Measurements from ENCODE around the gene TGIF1. TPM values are rescaled to one million over a fixed set of nuclear protein-coding genes. Genes with fewer than 3 reads are reported as not detected.

The TGIF1 gene
- total RNA-seq, 2 experiments from 2014 or later, result 54.6 to 55.4 TPM

DNA sequence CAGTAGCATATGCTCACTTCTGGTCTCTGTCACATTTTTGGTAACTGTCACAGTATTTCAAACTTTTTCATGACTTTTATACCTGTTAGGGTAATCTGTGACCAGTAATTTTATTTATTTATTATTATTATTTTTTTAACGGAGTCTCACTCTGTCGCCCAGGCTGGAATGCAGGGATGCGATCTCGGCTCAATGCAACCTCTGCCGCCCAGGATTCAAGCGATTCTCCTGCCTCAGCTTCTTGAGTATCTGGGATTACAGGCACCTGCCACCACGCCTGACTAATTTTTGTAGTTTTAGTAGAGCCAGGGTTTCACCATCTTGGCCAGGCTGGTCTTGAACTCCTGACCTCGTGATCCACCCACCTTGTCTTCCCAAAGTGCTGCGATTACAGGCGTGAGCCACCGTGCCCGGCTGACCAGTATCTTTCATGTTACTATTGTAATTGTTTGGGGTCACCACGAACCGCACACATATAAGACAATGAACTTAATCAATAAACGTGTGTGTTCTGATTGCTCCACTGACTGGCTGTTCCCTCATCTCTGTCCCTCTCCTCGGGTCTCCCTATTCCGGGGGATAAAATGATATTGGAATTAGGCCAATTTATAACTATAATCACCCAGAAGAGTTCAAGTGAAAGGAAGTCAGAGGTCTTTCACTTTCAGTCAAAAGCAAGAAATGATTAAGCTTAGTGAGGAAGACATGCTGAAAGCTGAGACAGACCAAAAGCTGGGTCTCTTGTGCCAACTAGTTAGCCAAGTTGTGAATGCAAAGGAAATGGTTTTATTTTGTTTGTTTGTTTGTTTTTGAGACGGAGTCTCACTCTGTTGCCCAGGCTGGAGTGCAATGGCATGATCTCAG lies 22.9 kb downstream of the TGIF1 start:
- H3K4me1 Mint-ChIP-seq (ENCODE audit: low read depth), result peaks cover 4% of the 10 kb centered on the region
- H3K9me3 Mint-ChIP-seq, result no peaks in the 10 kb centered on the region
- H3K4me3 Mint-ChIP-seq, result no peak overlapping the region
- no peak for ATAC-seq (ENCODE audit: poor library complexity)
- no peaks in the 10 kb centered on the region for H3K9me3 ChIP-seq (ENCODE audit: control insufficient read depth in 1 of 2, insufficient read depth in 1 of 2, low read length in 2 of 2)
- no peak overlapping the region for H3K27ac ChIP-seq (ENCODE audit: low read depth in 1 of 2, low read length in 2 of 2)
- H3K27me3 ChIP-seq (ENCODE audit: control insufficient read depth in 1 of 2, insufficient read depth in 2 of 2, low read length in 2 of 2), result no peaks in the 10 kb centered on the region
- intact Hi-C loops (cut with DNase I, micrococcal nuclease), result no loop called here
- H3K36me3 Mint-ChIP-seq (ENCODE audit: low read depth), result no peaks in the 10 kb centered on the region
- H3K27me3 Mint-ChIP-seq, result no peaks in the 10 kb centered on the region
- ChIA-PET CTCF (no interaction called here), POLR2A (interaction anchor here (1.0 to 1.4 kb wide), 2 partner anchors 22 to 121 kb away, joined by 4 to 5 read pairs; no protein-coding TSS in a partner anchor)
- TF ChIP-seq CTCF (IDR thresholded peaks at IDR 0.05), result no peak
- no peak overlapping the region for H3K4me3 ChIP-seq (ENCODE audit: low read length)
- peak in 1 of 14 experiments; percentile 27 for DNase-seq
- no peaks in the 10 kb centered on the region for H3K36me3 ChIP-seq (ENCODE audit: insufficient read depth, low read length)
- no peaks in the 10 kb centered on the region for H3K4me1 ChIP-seq (ENCODE audit: insufficient read depth, low read length)
- no peak overlapping the region for H3K27ac Mint-ChIP-seq

DNA sequence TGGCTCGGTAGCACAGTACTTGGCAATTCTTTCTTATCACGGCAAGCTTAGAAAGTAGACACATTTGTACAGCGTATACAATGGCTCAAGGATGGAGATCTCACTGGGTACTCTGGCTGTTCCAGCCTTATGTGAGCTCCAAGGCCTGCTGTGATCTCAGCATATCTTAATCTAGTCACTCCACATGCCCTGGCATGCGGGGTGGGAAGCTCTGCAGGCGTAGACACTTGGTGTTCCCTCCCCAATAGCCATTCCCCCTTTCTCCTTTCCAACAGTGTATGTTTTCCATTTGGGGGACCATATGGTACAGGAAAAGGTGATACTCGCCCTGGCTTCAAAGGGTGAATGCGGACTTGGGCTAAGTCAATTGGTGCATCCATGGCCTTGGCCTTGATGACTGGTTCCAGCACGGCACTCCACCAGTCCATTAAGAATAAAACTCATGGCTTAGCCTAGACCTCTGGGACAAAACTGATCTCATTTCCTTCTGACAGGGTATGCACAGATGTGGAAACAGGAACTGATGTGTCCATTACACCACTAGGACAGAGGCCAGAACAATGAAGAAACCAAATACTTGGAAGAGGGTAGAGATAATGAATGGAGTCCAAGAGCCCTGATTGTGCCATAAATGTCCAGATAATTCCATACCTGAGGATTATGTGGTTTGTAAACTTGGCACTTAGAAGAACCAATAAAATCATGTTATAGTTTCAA lies 28.4 kb downstream of the TGIF1 start:
- POLR2A ChIA-PET, result no interaction called here
- DNase-seq (no peak), ATAC-seq (ENCODE audit: poor library complexity) (no peak)
- Histone ChIP-seq H3K4me1 (ENCODE audit: insufficient read depth, low read length) (no peaks in the 10 kb centered on the region), H3K27ac (ENCODE audit: low read depth in 1 of 2, low read length in 2 of 2) (no peak overlapping the region), H3K9me3 (ENCODE audit: control insufficient read depth in 1 of 2, insufficient read depth in 1 of 2, low read length in 2 of 2) (no peaks in the 10 kb centered on the region), H3K4me3 (ENCODE audit: low read length) (no peak overlapping the region), H3K27me3 (ENCODE audit: control insufficient read depth in 1 of 2, insufficient read depth in 2 of 2, low read length in 2 of 2) (no peaks in the 10 kb centered on the region), H3K36me3 (ENCODE audit: insufficient read depth, low read length) (no peaks in the 10 kb centered on the region)
- no peaks in the 10 kb centered on the region for H3K36me3 Mint-ChIP-seq (ENCODE audit: low read depth)
- intact Hi-C loops (cut with DNase I, micrococcal nuclease), result no loop called here
- no peak overlapping the region for H3K4me3 Mint-ChIP-seq
- no peaks in the 10 kb centered on the region for H3K9me3 Mint-ChIP-seq
- TF ChIP-seq CTCF (IDR thresholded peaks at IDR 0.05), result no peak
- H3K27ac Mint-ChIP-seq, result no peak overlapping the region
- CTCF ChIA-PET, result interaction anchor here (0.9 kb wide), 1 partner anchor 25 kb away, joined by 3 read pairs; no protein-coding TSS in a partner anchor
- no peaks in the 10 kb centered on the region for H3K27me3 Mint-ChIP-seq
- H3K4me1 Mint-ChIP-seq (ENCODE audit: low read depth), result no peaks in the 10 kb centered on the region

DNA sequence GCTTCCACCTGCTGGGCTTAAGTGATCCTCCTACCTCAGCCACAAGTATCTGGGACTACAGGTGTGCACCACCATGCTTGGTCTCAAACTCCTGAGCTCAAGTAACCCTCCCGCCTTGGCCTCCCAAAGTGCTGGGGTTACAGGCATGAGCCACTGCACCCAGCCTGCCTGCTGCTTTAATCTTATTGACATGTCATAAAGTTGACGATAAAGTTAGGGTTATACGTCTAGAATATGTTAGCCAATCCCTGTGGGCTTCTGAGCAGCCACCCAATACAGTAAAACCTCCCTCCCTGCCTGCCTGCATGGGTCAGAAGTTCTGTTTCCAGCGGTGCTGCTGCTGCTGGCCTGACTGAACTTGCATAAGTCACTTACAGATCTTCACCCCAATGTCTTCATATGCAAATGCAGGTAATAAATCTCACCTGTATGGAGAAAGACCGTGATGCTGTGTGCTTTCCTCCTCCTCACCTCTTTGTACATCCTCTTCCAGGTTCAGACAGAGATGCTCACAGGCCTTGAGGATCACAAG lies 30.1 kb downstream of the TGIF1 start:
- H3K4me3 ChIP-seq (ENCODE audit: low read length), result no peak overlapping the region
- POLR2A ChIA-PET, result no interaction called here
- H3K36me3 ChIP-seq (ENCODE audit: insufficient read depth, low read length), result no peaks in the 10 kb centered on the region
- H3K4me3 Mint-ChIP-seq, result no peak overlapping the region
- no peaks in the 10 kb centered on the region for H3K4me1 Mint-ChIP-seq (ENCODE audit: low read depth)
- H3K4me1 ChIP-seq (ENCODE audit: insufficient read depth, low read length), result no peaks in the 10 kb centered on the region
- no peak overlapping the region for H3K27ac ChIP-seq (ENCODE audit: low read depth in 1 of 2, low read length in 2 of 2)
- DNase-seq (no peak), ATAC-seq (ENCODE audit: poor library complexity) (no peak)
- intact Hi-C loops (cut with DNase I, micrococcal nuclease), result no loop called here
- H3K27me3 Mint-ChIP-seq, result no peaks in the 10 kb centered on the region
- no peaks in the 10 kb centered on the region for H3K9me3 Mint-ChIP-seq
- no peaks in the 10 kb centered on the region for H3K9me3 ChIP-seq (ENCODE audit: control insufficient read depth in 1 of 2, insufficient read depth in 1 of 2, low read length in 2 of 2)
- H3K36me3 Mint-ChIP-seq (ENCODE audit: low read depth), result no peaks in the 10 kb centered on the region
- H3K27me3 ChIP-seq (ENCODE audit: control insufficient read depth in 1 of 2, insufficient read depth in 2 of 2, low read length in 2 of 2), result no peaks in the 10 kb centered on the region
- no peak overlapping the region for H3K27ac Mint-ChIP-seq
- CTCF ChIA-PET, result interaction anchor here (1.3 kb wide), 1 partner anchor 183 kb away, joined by 3 read pairs; no protein-coding TSS in a partner anchor
- no peak for TF ChIP-seq CTCF (IDR thresholded peaks at IDR 0.05)
